Measurements from ENCODE around the gene STAT1.

Gene STAT1

DNA sequence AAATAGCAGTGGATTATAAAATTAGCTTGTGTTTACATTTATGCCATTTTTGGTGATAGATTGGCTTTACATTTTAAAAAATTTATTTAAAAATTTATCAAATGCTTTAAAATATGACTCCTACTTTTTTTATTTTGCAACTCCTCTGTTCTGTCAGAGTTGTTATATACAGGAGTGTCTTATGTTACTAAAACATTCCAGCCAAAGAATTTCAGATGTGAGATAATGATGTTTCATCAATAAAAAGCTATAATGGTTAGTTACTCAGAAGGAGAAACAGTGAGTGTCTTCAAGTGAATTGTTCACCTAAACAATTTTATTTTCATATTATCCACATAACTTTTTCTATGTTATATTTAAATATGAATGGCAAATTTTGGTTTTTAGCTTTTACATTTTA is 80.6 kb downstream of the STAT1 start:
- TF ChIP-seq EZH2phosphoT487 (IDR thresholded peaks at IDR 0.05; ENCODE audit: low read depth), result no peak
- no peak for TF ChIP-seq CTCF (IDR thresholded peaks at IDR 0.05; ENCODE audit: low read depth, low read length)
- Histone ChIP-seq H4K20me1 (ENCODE audit: insufficient read depth, low read length) (peaks cover 4% of the 10 kb centered on the region; the same call in 1 of the 2 replicates), H3K9ac (ENCODE audit: low read length) (no peak overlapping the region)

GRCh38 chr2:190932514-190932913 is 81.5 kb downstream of the STAT1 start:
- Histone ChIP-seq H3K79me2 (ENCODE audit: low read length) (no peaks in the 10 kb centered on the region), H3K27ac (ENCODE audit: low read length) (no peak overlapping the region), H3K4me1 (ENCODE audit: low read length) (0 out of 2 replicates have a peak, but pooled peaks cover 3% of the 10 kb centered on the region), H3K4me3 (ENCODE audit: low read length) (no peak overlapping the region), H3K4me2 (ENCODE audit: low read length) (no peak overlapping the region), H3K9ac (ENCODE audit: low read length) (no peak overlapping the region), H3K9me3 (ENCODE audit: insufficient read depth, low read length) (no peaks in the 10 kb centered on the region), H3K27me3 (ENCODE audit: low read depth, low read length) (no peaks in the 10 kb centered on the region), H3K36me3 (replicated peaks; ENCODE audit: low read depth, low read length) (peaks cover 37% of the 10 kb centered on the region), H4K20me1 (ENCODE audit: insufficient read depth, low read length) (peaks cover 4% of the 10 kb centered on the region; the same call in 1 of the 2 replicates), H2AFZ (ENCODE audit: low read depth, low read length) (no peak overlapping the region)
- no peak for TF ChIP-seq EZH2phosphoT487 (IDR thresholded peaks at IDR 0.05; ENCODE audit: low read depth)
- no peak for TF ChIP-seq CTCF (IDR thresholded peaks at IDR 0.05; ENCODE audit: low read depth, low read length)

More for the DNA sequence above, 80.6 kb downstream of the STAT1 start:
- H3K27ac ChIP-seq (ENCODE audit: low read length), result no peak overlapping the region
- no peak overlapping the region for H3K4me3 ChIP-seq (ENCODE audit: low read length)
- H3K4me1 ChIP-seq (ENCODE audit: low read length), result 0 out of 2 replicates have a peak, but pooled peaks cover 3% of the 10 kb centered on the region
- H3K4me2 ChIP-seq (ENCODE audit: low read length), result no peak overlapping the region
- no peaks in the 10 kb centered on the region for H3K27me3 ChIP-seq (ENCODE audit: low read depth, low read length)
- H3K36me3 ChIP-seq (replicated peaks; ENCODE audit: low read depth, low read length), result peaks cover 34% of the 10 kb centered on the region
- no peak overlapping the region for H2AFZ ChIP-seq (ENCODE audit: low read depth, low read length)
- no peaks in the 10 kb centered on the region for H3K79me2 ChIP-seq (ENCODE audit: low read length)
- no peaks in the 10 kb centered on the region for H3K9me3 ChIP-seq (ENCODE audit: insufficient read depth, low read length)

DNA sequence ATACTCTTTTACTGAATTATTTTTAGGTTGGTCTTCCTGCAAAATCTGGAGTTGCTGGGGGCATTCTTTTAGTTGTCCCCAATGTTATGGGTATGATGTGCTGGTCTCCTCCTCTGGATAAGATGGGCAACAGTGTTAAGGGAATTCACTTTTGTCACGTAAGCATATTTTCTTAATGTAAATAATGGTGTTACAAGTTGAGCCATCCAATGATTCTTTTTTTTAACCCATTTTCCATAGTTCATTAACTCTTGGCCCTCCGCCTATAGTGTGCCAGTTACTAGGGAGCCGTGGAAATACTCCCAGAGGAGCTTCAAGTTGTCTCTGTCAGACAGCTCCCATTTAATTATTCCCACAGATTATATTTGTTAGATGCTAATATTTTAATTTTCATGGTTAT is 83.6 kb downstream of the STAT1 start:
- H3K9me3 ChIP-seq (ENCODE audit: insufficient read depth, low read length), result no peaks in the 10 kb centered on the region
- H3K27ac ChIP-seq (ENCODE audit: low read length), result no peak overlapping the region
- peaks cover 45% of the 10 kb centered on the region for H3K36me3 ChIP-seq (replicated peaks; ENCODE audit: low read depth, low read length)
- H3K79me2 ChIP-seq (ENCODE audit: low read length), result no peaks in the 10 kb centered on the region
- H3K27me3 ChIP-seq (ENCODE audit: low read depth, low read length), result no peaks in the 10 kb centered on the region
- no peak overlapping the region for H3K9ac ChIP-seq (ENCODE audit: low read length)
- no peak overlapping the region for H3K4me2 ChIP-seq (ENCODE audit: low read length)
- H4K20me1 ChIP-seq (ENCODE audit: insufficient read depth, low read length), result peaks cover 4% of the 10 kb centered on the region; the same call in 1 of the 2 replicates
- H3K4me1 ChIP-seq (ENCODE audit: low read length), result 0 out of 2 replicates have a peak, but pooled peaks cover 3% of the 10 kb centered on the region
- no peak for TF ChIP-seq CTCF (IDR thresholded peaks at IDR 0.05; ENCODE audit: low read depth, low read length)
- TF ChIP-seq EZH2phosphoT487 (IDR thresholded peaks at IDR 0.05; ENCODE audit: low read depth), result no peak
- no peak overlapping the region for H2AFZ ChIP-seq (ENCODE audit: low read depth, low read length)
- H3K4me3 ChIP-seq (ENCODE audit: low read length), result no peak overlapping the region

- no peak overlapping the region for H3K4me3 ChIP-seq (ENCODE audit: low read length)
- H3K36me3 ChIP-seq (replicated peaks; ENCODE audit: low read depth, low read length), result peaks cover 45% of the 10 kb centered on the region
- H3K4me1 ChIP-seq (ENCODE audit: low read length), result 0 out of 2 replicates have a peak, but pooled peaks cover 3% of the 10 kb centered on the region
- H3K9me3 ChIP-seq (ENCODE audit: insufficient read depth, low read length), result no peaks in the 10 kb centered on the region
- peaks cover 4% of the 10 kb centered on the region; the same call in 1 of the 2 replicates for H4K20me1 ChIP-seq (ENCODE audit: insufficient read depth, low read length)
- no peak for TF ChIP-seq CTCF (IDR thresholded peaks at IDR 0.05; ENCODE audit: low read depth, low read length)
- no peak for TF ChIP-seq EZH2phosphoT487 (IDR thresholded peaks at IDR 0.05; ENCODE audit: low read depth)
- H3K9ac ChIP-seq (ENCODE audit: low read length), result no peak overlapping the region
- H3K79me2 ChIP-seq (ENCODE audit: low read length), result peaks cover 3% of the 10 kb centered on the region; the same call in 1 of the 2 replicates
- no peaks in the 10 kb centered on the region for H3K27me3 ChIP-seq (ENCODE audit: low read depth, low read length)
- H3K4me2 ChIP-seq (ENCODE audit: low read length), result no peak overlapping the region
- H2AFZ ChIP-seq (ENCODE audit: low read depth, low read length), result no peak overlapping the region
- no peak overlapping the region for H3K27ac ChIP-seq (ENCODE audit: low read length)
Measured at GRCh38 chr2:190929919-190930318, 84.1 kb downstream of the STAT1 start.
